Articular chondrocyte of knee joint (primary cell): ENCODE results near the gene CASP4. TPM values are rescaled to one million over a fixed set of nuclear protein-coding genes. Genes with fewer than 3 reads are reported as not detected.

Experiments
- total RNA-seq: library from RNA; depleted of rRNA; stranded (reverse); fragments of >200 nt; gene quantifications from 2 replicates; pipeline ENCODE4 v1.2.3, GENCODE V29; 2012

Gene CASP4
- total RNA-seq, result 171 and 372 TPM in 2 replicates

DNA sequence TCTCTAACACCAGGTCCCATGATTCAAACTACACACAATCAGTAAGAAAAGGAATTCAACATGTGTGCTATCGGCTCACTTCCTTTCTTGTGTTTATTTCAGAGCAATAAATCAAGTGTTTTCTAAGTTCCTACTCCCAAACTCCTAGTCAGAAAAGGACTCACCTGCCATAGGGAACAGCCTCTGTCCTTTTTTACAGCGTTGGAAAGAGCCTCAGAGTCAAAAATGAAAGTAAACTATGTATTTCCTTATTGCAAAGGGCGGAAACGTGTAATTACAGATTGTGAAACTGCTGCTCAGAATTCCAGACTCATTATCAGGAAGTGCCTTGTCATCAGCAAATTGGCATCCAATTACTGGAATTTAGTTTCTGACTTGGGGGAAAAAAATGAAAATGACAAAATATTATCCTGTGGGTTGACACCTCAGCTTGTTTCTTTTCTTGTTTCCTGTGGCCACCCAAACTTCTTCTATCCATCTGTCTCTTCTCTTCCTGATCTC lies at the start of gene CASP4:
Gene CASP4, minus strand, starts transcription at position 220 of the 501 bp plus-strand sequence. Its CDS starts 49 bp downstream, at position 171.

DNA sequence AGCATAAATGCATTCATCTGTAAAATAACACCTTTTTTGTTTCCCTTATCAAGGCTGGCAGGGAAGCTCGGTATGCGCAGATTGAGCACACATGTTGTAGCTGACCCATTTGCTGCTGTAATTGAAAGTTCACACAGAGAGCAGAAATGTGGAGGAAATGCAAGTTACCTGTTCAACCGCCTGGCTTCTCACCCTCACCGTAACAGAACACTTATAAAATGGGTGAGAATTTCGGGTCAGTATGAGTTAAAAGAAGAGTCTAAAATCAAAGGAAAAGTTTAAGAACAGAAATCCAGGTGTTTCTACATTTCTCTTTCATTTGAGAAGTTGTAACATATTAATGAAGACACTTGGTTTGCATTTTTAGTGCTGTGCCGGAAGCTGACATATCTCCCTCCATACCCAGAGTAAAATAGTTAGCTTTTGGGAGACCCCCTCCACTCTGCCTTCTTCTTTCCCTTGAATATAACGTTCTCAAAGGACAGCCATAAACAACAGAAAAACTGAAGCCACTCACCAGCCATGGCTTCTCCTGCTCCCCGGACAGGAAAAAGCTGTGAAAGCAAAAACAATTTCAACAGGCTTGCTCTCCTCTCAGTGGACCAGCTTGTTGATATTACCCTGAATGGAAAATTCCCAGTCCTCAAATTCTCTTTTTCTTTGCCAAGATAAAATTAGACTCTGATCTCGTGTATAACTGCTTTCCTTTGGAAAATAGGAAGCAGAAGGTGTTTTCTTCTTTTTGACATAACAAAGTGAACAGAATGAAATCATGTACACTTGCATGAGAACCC lies 70.3 kb downstream of the CASP4 start, which contains the start of gene CASP12:
Gene CASP12, minus strand, starts transcription at position 570 of the 794 bp plus-strand sequence.

Other genes starting within 250 kb of the CASP4 start
- 0.22 TPM in 1 of 2 replicates, not detected in the other for gene CASP12, start 70.1 kb downstream of the CASP4 start, total RNA-seq
- gene CASP5, start 54.6 kb upstream of the CASP4 start, total RNA-seq, result 0.22 TPM in 1 of 2 replicates, not detected in the other
- gene CASP1, start 66.6 kb upstream of the CASP4 start, total RNA-seq, result 15.8 and 19.9 TPM in 2 replicates
- 0.39 and 0.76 TPM in 2 replicates for gene CARD16, start 76.8 kb upstream of the CASP4 start, total RNA-seq
- not detected in 2 replicates for gene CARD18, start 171.2 kb upstream of the CASP4 start, total RNA-seq